Colonic mucosa (tissue), 4 donors: ENCODE results near the gene MYO18A. TPM values are rescaled to one million over a fixed set of nuclear protein-coding genes. Genes with fewer than 3 reads are reported as not detected.

Experiments
- DNase-seq: peaks from one replicate; pipeline ENCODE4 v3.0.0-alpha.2; 2020
- H3K27ac ChIP-seq: fragments of 200-600 bp; one replicate; pipeline ENCODE4 v1.8.0; 2021
- H3K27me3 ChIP-seq: fragments of 200-600 bp; one replicate; pipeline ENCODE4 v1.8.0; 2021
- H3K36me3 ChIP-seq: fragments of 200-600 bp; one replicate; pipeline ENCODE4 v1.8.0; 2021
- H3K4me1 ChIP-seq: fragments of 200-600 bp; one replicate; pipeline ENCODE4 v1.8.0; 2021; ENCODE audit warnings: mild to moderate bottlenecking
- H3K4me3 ChIP-seq: fragments of 200-600 bp; one replicate; pipeline ENCODE4 v1.8.0; 2021
- H3K9ac ChIP-seq, 2 donors: one replicate each; pipeline ENCODE4 v1.7.0; 2013; ENCODE audit warnings: control low read depth in 2 of 2, low read depth in 2 of 2, low read length in 2 of 2
- H3K9me3 ChIP-seq: fragments of 200-600 bp; one replicate; pipeline ENCODE4 v1.8.0; 2021
- CTCF ChIP-seq: fragments of 200-600 bp; IDR thresholded peaks from one replicate; pipeline ENCODE4 v1.8.0; 2022; ENCODE audit warnings: antibody characterized with exemption, mild to moderate bottlenecking
- intact Hi-C: fragments of 100-400 bp; cut with DNase I; formaldehyde crosslinking; loops from one replicate; pipeline ENCODE4 v1.14.1; 2022
- total RNA-seq, 2 donors: library from RNA; stranded (reverse); fragmentation: NEBNext Ultra II Directional in 1 of 2; extraction: Animal tissue kit (Norgen Biotek cat#: 25700) in 1 of 2; gene quantifications; one replicate each; pipeline ENCODE4 v1.2.1, GENCODE V29; 2021
- donor health status: healthy.
- donor health status: DM: no; HTN: no; CAD: no.
- donor health status: DM: no; HTN: no; CAD: no.

Gene MYO18A
- total RNA-seq, 2 donors from 2014 or later = 63.3 to 112 TPM

GRCh38 chr17:29129731-29130130 lies 50.5 kb downstream of the MYO18A start:
- H3K9me3 ChIP-seq = no peaks in the 10 kb centered on the region
- H3K36me3 ChIP-seq = no peaks in the 10 kb centered on the region
- no peak overlapping the region for H3K27ac ChIP-seq
- no peak overlapping the region for H3K4me3 ChIP-seq
- H3K4me1 ChIP-seq = peaks cover 11% of the 10 kb centered on the region
- TF ChIP-seq CTCF = no peak
- intact Hi-C loops = no loop called here
- no peak for DNase-seq
- H3K9ac ChIP-seq = no peak overlapping the region
- H3K27me3 ChIP-seq = no peaks in the 10 kb centered on the region

- no peaks in the 10 kb centered on the region for H3K27me3 ChIP-seq
- H3K9ac ChIP-seq = no peak overlapping the region
- no peak for DNase-seq
These were observed 52.4 kb downstream of the MYO18A start for GRCh38 chr17:29127840-29128239.

GRCh38 chr17:29126268-29126930 lies 53.8 kb downstream of the MYO18A start:
- DNase-seq = no peak
- H3K4me3 ChIP-seq = no peak overlapping the region
- intact Hi-C loops = no loop called here
- H3K4me1 ChIP-seq = peaks cover 11% of the 10 kb centered on the region
- H3K9ac ChIP-seq = no peak overlapping the region
- peaks cover 2% of the 10 kb centered on the region for H3K36me3 ChIP-seq
- no peak overlapping the region for H3K27ac ChIP-seq
- H3K9me3 ChIP-seq = no peaks in the 10 kb centered on the region
- H3K27me3 ChIP-seq = no peaks in the 10 kb centered on the region
- TF ChIP-seq CTCF = no peak

More at GRCh38 chr17:29127840-29128239, 52.4 kb downstream of the MYO18A start:
- no peak for TF ChIP-seq CTCF
- Histone ChIP-seq H3K4me1 (peaks cover 11% of the 10 kb centered on the region), H3K9me3 (no peaks in the 10 kb centered on the region), H3K27ac (no peak overlapping the region), H3K36me3 (no peaks in the 10 kb centered on the region), H3K4me3 (no peak overlapping the region)
- intact Hi-C loops = no loop called here

GRCh38 chr17:29125651-29126050 lies 54.5 kb downstream of the MYO18A start:
- H3K4me1 ChIP-seq = peaks cover 11% of the 10 kb centered on the region
- no peak overlapping the region for H3K27ac ChIP-seq
- no peak for TF ChIP-seq CTCF
- intact Hi-C loops = no loop called here
- H3K27me3 ChIP-seq = no peaks in the 10 kb centered on the region
- H3K9me3 ChIP-seq = no peaks in the 10 kb centered on the region
- H3K4me3 ChIP-seq = no peak overlapping the region
- DNase-seq = no peak
- no peak overlapping the region for H3K9ac ChIP-seq
- peaks cover 5% of the 10 kb centered on the region for H3K36me3 ChIP-seq

GRCh38 chr17:29124925-29125273 lies 55.3 kb downstream of the MYO18A start:
- peak; percentile 86 for DNase-seq
- H3K27me3 ChIP-seq = no peaks in the 10 kb centered on the region

More at GRCh38 chr17:29124925-29125273, 55.3 kb downstream of the MYO18A start:
- Histone ChIP-seq H3K4me3 (no peak overlapping the region), H3K9ac (peak overlapping the region in 1 of 2 donors; percentile 38), H3K27ac (peak overlapping the region; percentile 22), H3K4me1 (peaks cover 11% of the 10 kb centered on the region), H3K36me3 (peaks cover 8% of the 10 kb centered on the region), H3K9me3 (no peaks in the 10 kb centered on the region)
- TF ChIP-seq CTCF = no peak
- intact Hi-C loops = no loop called here
